IMR-90 (cell line): ENCODE results near the gene C7. TPM values are rescaled to one million over a fixed set of nuclear protein-coding genes. Genes with fewer than 3 reads are reported as not detected.

Experiments
- ATAC-seq: fragments of 200-7000 bp; cut with Tn5 transposase; 2 replicates; pipeline ENCODE4 v1.9.1; 2020; ENCODE audit warnings: low read depth, mild to moderate bottlenecking, moderate library complexity
- BruUV-seq: library from RNA; stranded (reverse); fragments of 400-500 nt; replicated peaks from 2 replicates; lab custom pipeline; 2021; lab: Mats Ljungman, UMichigan
- CTCF ChIA-PET: fragments of 300-600 bp; formaldehyde crosslinking; extraction: SDS; loops from one replicate; lab custom pipeline; 2021; ENCODE audit warnings: antibody characterized with exemption; lab: Yijun Ruan, JAX
- POLR2A ChIA-PET: fragments of 300-600 bp; sonication (Branson Sonifier 250); formaldehyde crosslinking; loops from one replicate; lab custom pipeline; 2022; ENCODE audit warnings: antibody characterized with exemption; ENCODE audit not compliant: unreplicated experiment; lab: Charles Lee
- DNase-seq: peaks from one replicate; pipeline ENCODE4 v3.0.0; 2013
- H2AFZ ChIP-seq: replicated peaks from 2 replicates; pipeline ENCODE3; 2013; ENCODE audit warnings: low read length, mild to moderate bottlenecking; ENCODE audit not compliant: poor library complexity
- H2AK5ac ChIP-seq: 2 replicates; pipeline ENCODE4 v1.6.1; 2013; ENCODE audit warnings: low read depth, low read length, inconsistent platforms
- H2AK9ac ChIP-seq: replicated peaks from 2 replicates; pipeline ENCODE3; 2013; ENCODE audit warnings: mild to moderate bottlenecking, low read depth, low read length, moderate library complexity; ENCODE audit not compliant: poor library complexity
- H2BK120ac ChIP-seq: 2 replicates; pipeline ENCODE4 v1.6.1; 2013; ENCODE audit warnings: low read depth, low read length, inconsistent platforms
- H2BK15ac ChIP-seq: 3 replicates; pipeline ENCODE4 v1.6.1; 2013; ENCODE audit warnings: low read depth, low read length, inconsistent platforms
- H2BK20ac ChIP-seq: 2 replicates; pipeline ENCODE4 v1.6.1; 2013; ENCODE audit warnings: low read depth, mild to moderate bottlenecking, inconsistent platforms, low read length, moderate library complexity
- H2BK5ac ChIP-seq: 2 replicates; pipeline ENCODE4 v1.6.1; 2013; ENCODE audit warnings: mild to moderate bottlenecking, low read depth, low read length, inconsistent platforms; ENCODE audit not compliant: poor library complexity, severe bottlenecking
- H3K14ac ChIP-seq: replicated peaks from 2 replicates; pipeline ENCODE4 v1.6.1; 2013; ENCODE audit warnings: low read depth, low read length, inconsistent platforms
- H3K18ac ChIP-seq: 2 replicates; pipeline ENCODE4 v1.6.1; 2013; ENCODE audit warnings: low read depth, low read length, control low read depth
- H3K23ac ChIP-seq: 2 replicates; pipeline ENCODE4 v1.6.1; 2013; ENCODE audit warnings: low read depth, low read length, inconsistent platforms
- H3K27ac ChIP-seq: 2 replicates; pipeline ENCODE4 v1.5.1; 2013; ENCODE audit warnings: mild to moderate bottlenecking, control low read depth, low read length; ENCODE audit not compliant: insufficient read depth
- H3K27me3 ChIP-seq: 2 replicates; pipeline ENCODE4 v1.6.1; 2013; ENCODE audit warnings: low read length; ENCODE audit not compliant: control insufficient read depth, insufficient read depth
- H3K36me3 ChIP-seq: 2 replicates; pipeline ENCODE4 v1.6.1; 2013; ENCODE audit warnings: low read length, mixed read lengths; ENCODE audit not compliant: control insufficient read depth, insufficient read depth
- H3K4ac ChIP-seq: 2 replicates; pipeline ENCODE4 v1.6.1; 2013; ENCODE audit warnings: low read depth, low read length, inconsistent platforms
- H3K4me1 ChIP-seq: 2 replicates; pipeline ENCODE4 v1.6.1; 2013; ENCODE audit warnings: low read length, mixed read lengths; ENCODE audit not compliant: control insufficient read depth, insufficient read depth
- H3K4me2 ChIP-seq: 2 replicates; pipeline ENCODE4 v1.6.1; 2013; ENCODE audit warnings: low read depth, mild to moderate bottlenecking, control low read depth, low read length, moderate library complexity
- H3K4me3 ChIP-seq: 2 replicates; pipeline ENCODE4 v1.5.1; 2013; ENCODE audit warnings: low read depth, mild to moderate bottlenecking, control low read depth, low read length, moderate library complexity; ENCODE audit not compliant: insufficient read depth
- H3K56ac ChIP-seq: 2 replicates; pipeline ENCODE4 v1.6.1; 2013; ENCODE audit warnings: low read length, inconsistent platforms; ENCODE audit not compliant: insufficient read depth; ENCODE audit errors: extremely low read depth
- H3K79me1 ChIP-seq, 2 experiments: 2 replicates each; pipeline ENCODE4 v1.6.1; 2013; ENCODE audit warnings: low read length in 2 of 2, inconsistent platforms in 1 of 2, low read depth in 1 of 2
- H3K9ac ChIP-seq: 2 replicates; pipeline ENCODE4 v1.6.1; 2013; ENCODE audit warnings: low read depth, low read length, control low read depth
- H3K9me1 ChIP-seq: 2 replicates; pipeline ENCODE4 v1.6.1; 2013; ENCODE audit warnings: low read length, inconsistent platforms; ENCODE audit not compliant: insufficient read depth
- H3K9me3 ChIP-seq: 2 replicates; pipeline ENCODE4 v1.6.1; 2013; ENCODE audit warnings: low read length; ENCODE audit not compliant: control insufficient read depth, insufficient read depth
- H4K20me1 ChIP-seq: 2 replicates; pipeline ENCODE4 v1.6.1; 2013; ENCODE audit warnings: low read length, inconsistent platforms; ENCODE audit not compliant: insufficient read depth
- H4K5ac ChIP-seq: 2 replicates; pipeline ENCODE4 v1.6.1; 2013; ENCODE audit warnings: mild to moderate bottlenecking, low read depth, low read length, control low read depth
- H4K8ac ChIP-seq, 2 experiments: 2 replicates each; pipeline ENCODE4 v1.6.1; 2013; ENCODE audit warnings: low read depth in 2 of 2, low read length in 2 of 2, control low read depth in 1 of 2, inconsistent platforms in 1 of 2
- H4K91ac ChIP-seq: 2 replicates; pipeline ENCODE4 v1.6.1; 2013; ENCODE audit warnings: low read depth, low read length, inconsistent platforms; ENCODE audit not compliant: insufficient read depth
- BHLHE40 ChIP-seq: fragments of 150-350 bp; IDR thresholded peaks from 2 replicates; pipeline ENCODE4 v1.6.1; 2016; ENCODE audit warnings: mild to moderate bottlenecking, low read depth, low read length
- CHD1 ChIP-seq: IDR thresholded peaks from 2 replicates; pipeline ENCODE4 v1.6.1; 2012; ENCODE audit warnings: low read depth, low read length, improper control_type of control experiment
- ELK1 ChIP-seq: fragments of 150-350 bp; IDR thresholded peaks from 2 replicates; pipeline ENCODE4 v1.6.1; 2016; ENCODE audit warnings: low read depth, mild to moderate bottlenecking, low read length, moderate library complexity, borderline replicate concordance
- FOS ChIP-seq: fragments of 150-350 bp; IDR thresholded peaks from 2 replicates; pipeline ENCODE4 v1.6.1; 2016; ENCODE audit warnings: low read depth, low read length
- MAFK ChIP-seq: IDR thresholded peaks from 2 replicates; pipeline ENCODE4 v1.6.1; 2012; ENCODE audit warnings: low read depth, low read length, improper control_type of control experiment
- MAZ ChIP-seq: IDR thresholded peaks from 2 replicates; pipeline ENCODE4 v1.6.1; 2012; ENCODE audit warnings: low read depth, mild to moderate bottlenecking, low read length, improper control_type of control experiment, moderate library complexity, borderline replicate concordance
- MXI1 ChIP-seq: IDR thresholded peaks from 2 replicates; pipeline ENCODE4 v1.6.1; 2012; ENCODE audit warnings: low read depth, mild to moderate bottlenecking, low read length, moderate library complexity, borderline replicate concordance
- NFE2L2 ChIP-seq: fragments of 150-350 bp; IDR thresholded peaks from 2 replicates; pipeline ENCODE4 v1.6.1; 2016; ENCODE audit warnings: low read depth, mild to moderate bottlenecking, low read length
- POLR2A ChIP-seq: IDR thresholded peaks from 2 replicates; pipeline ENCODE4 v1.6.1; 2012; ENCODE audit warnings: mild to moderate bottlenecking, low read depth, low read length
- RAD21 ChIP-seq: IDR thresholded peaks from 2 replicates; pipeline ENCODE4 v1.6.1; 2012; ENCODE audit warnings: low read length, improper control_type of control experiment
- RFX5 ChIP-seq: IDR thresholded peaks from 2 replicates; pipeline ENCODE4 v1.8.0; 2012; ENCODE audit warnings: low read depth, mild to moderate bottlenecking, low read length, moderate library complexity
- SMC3 ChIP-seq: fragments of 150-350 bp; IDR thresholded peaks from 2 replicates; pipeline ENCODE4 v1.6.1; 2016; ENCODE audit warnings: low read depth, mild to moderate bottlenecking, antibody characterized with exemption, low read length, moderate library complexity
- WGBS, 2 experiments: methylation state at CpG; one replicate each; pipeline versions ENCODE4 v1.1.5 to v1.1.7; 2013; ENCODE audit warnings: missing lambda C conversion rate in 2 of 2; ENCODE audit not compliant: insufficient read length in 1 of 2; ENCODE audit errors: extremely low coverage in 2 of 2; 5-methylcytosine and 5-hydroxymethylcytosine counted together
- dilution Hi-C: fragments of 300-500 bp; cut with HindIII; formaldehyde crosslinking; loops from one replicate; pipeline ENCODE4 v1.14.3; 2018; ENCODE audit warnings: low sequenced_read_pairs; ENCODE audit not compliant: unreplicated experiment
- in situ Hi-C: fragments of 300-500 bp; cut with MboI; formaldehyde crosslinking; loops from 3 replicates; pipeline ENCODE4 v1.14.3; 2019; ENCODE audit warnings: low sequenced_read_pairs, inconsistent platforms, mixed read lengths
- intact Hi-C: fragments of 100-400 bp; cut with micrococcal nuclease; formaldehyde crosslinking; loops from 2 replicates; pipeline ENCODE4 v1.10.0; 2022
- polyA plus RNA-seq, 3 experiments: library from polyadenylated mRNA; depleted of rRNA; stranded (reverse); fragments of >200 nt; gene quantifications; 2 replicates each; pipeline ENCODE4 v1.2.3, GENCODE V29; 2012; ENCODE audit warnings: low replicate concordance in 1 of 3
- total RNA-seq: library from RNA; depleted of rRNA; stranded (reverse); fragments of >200 nt; gene quantifications from 2 replicates; pipeline ENCODE4 v1.2.3, GENCODE V29; 2012
- TF ChIP-seq, protein P1 (sequence below): conservative IDR thresholded peaks from 2 replicates; pipeline ENCODE4 v1.5.1; 2012; ENCODE audit warnings: mild to moderate bottlenecking, low read depth, low read length, improper control_type of control experiment
- TF ChIP-seq, protein P2 (sequence below): fragments of 150-350 bp; IDR thresholded peaks from 2 replicates; pipeline ENCODE4 v1.6.1; 2017; ENCODE audit warnings: mild to moderate bottlenecking, antibody characterized with exemption, low read length, low read depth

The C7 gene
- total and polyA plus RNA-seq, 2 of the 4 experiments (the other 2 are of a cell fraction) = 0.54 to 1.8 TPM

- Histone ChIP-seq H3K4me3 (no peak overlapping the region), H2AFZ (no peak overlapping the region), H3K4ac (peak overlapping the region; percentile 91), H3K27me3 (no peaks in the 10 kb centered on the region), H3K23ac (no peak overlapping the region), H3K56ac (peak overlapping the region; percentile 31; the same call in 1 of the 2 replicates), H3K18ac (peak overlapping the region; percentile 95), H2AK5ac (peak overlapping the region; percentile 84; the same call in 1 of the 2 replicates), H4K20me1 (no peaks in the 10 kb centered on the region), H3K9me1 (no peaks in the 10 kb centered on the region; the same call in 1 of the 2 replicates), H2AK9ac (no peak overlapping the region), H2BK5ac (peak overlapping the region; percentile 69), H3K9ac (no peak overlapping the region), H3K36me3 (no peaks in the 10 kb centered on the region), H4K91ac (peak overlapping the region; percentile 88), H4K8ac (peak overlapping the region; percentile 34 to 92), H4K5ac (peak overlapping the region; percentile 95), H2BK120ac (peak overlapping the region; percentile 91), H3K14ac (peak overlapping the region; percentile 3; the same call in 1 of the 2 replicates), H3K4me1 (peaks cover 7% of the 10 kb centered on the region; the same call in 1 of the 2 replicates), H3K79me1 (no peaks in the 10 kb centered on the region), H3K27ac (no peak overlapping the region), H2BK20ac (peak overlapping the region; percentile 73), H2BK15ac (peak overlapping the region; percentile 56; the same call in 2 of the 3 replicates), H3K9me3 (no peaks in the 10 kb centered on the region), H3K4me2 (no peak overlapping the region)
- no peak for TF ChIP-seq MXI1
- TF ChIP-seq MAZ = no peak
- no peak for TF ChIP-seq MAFK
- TF ChIP-seq FOS = no peak
- no peak for TF ChIP-seq BHLHE40
- TF ChIP-seq ELK1 = no peak
- TF ChIP-seq NFE2L2 = no peak
- TF ChIP-seq, protein P1, sequence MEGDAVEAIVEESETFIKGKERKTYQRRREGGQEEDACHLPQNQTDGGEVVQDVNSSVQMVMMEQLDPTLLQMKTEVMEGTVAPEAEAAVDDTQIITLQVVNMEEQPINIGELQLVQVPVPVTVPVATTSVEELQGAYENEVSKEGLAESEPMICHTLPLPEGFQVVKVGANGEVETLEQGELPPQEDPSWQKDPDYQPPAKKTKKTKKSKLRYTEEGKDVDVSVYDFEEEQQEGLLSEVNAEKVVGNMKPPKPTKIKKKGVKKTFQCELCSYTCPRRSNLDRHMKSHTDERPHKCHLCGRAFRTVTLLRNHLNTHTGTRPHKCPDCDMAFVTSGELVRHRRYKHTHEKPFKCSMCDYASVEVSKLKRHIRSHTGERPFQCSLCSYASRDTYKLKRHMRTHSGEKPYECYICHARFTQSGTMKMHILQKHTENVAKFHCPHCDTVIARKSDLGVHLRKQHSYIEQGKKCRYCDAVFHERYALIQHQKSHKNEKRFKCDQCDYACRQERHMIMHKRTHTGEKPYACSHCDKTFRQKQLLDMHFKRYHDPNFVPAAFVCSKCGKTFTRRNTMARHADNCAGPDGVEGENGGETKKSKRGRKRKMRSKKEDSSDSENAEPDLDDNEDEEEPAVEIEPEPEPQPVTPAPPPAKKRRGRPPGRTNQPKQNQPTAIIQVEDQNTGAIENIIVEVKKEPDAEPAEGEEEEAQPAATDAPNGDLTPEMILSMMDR = no peak
- TF ChIP-seq POLR2A = no peak
- no peak for TF ChIP-seq CHD1
- no peak for TF ChIP-seq RAD21
- no peak for TF ChIP-seq RFX5
- no peak for TF ChIP-seq SMC3
- TF ChIP-seq, protein P2, sequence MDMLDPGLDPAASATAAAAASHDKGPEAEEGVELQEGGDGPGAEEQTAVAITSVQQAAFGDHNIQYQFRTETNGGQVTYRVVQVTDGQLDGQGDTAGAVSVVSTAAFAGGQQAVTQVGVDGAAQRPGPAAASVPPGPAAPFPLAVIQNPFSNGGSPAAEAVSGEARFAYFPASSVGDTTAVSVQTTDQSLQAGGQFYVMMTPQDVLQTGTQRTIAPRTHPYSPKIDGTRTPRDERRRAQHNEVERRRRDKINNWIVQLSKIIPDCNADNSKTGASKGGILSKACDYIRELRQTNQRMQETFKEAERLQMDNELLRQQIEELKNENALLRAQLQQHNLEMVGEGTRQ = no peak
- no peak for ATAC-seq
- in situ Hi-C loops = loop anchor here (10.0 to 25.0 kb wide), 3 partner anchors 440 to 930 kb away; no protein-coding TSS in a partner anchor
- ChIA-PET CTCF (interaction anchor here (0.6 to 1.9 kb wide), 23 partner anchors 9 to 803 kb away, joined by 3 to 15 read pairs (median 4); no protein-coding TSS in a partner anchor), POLR2A (no interaction called here)
- intact Hi-C loops = loop anchor here (1.0 to 10.0 kb wide), 9 partner anchors 212 to 938 kb away; no protein-coding TSS in a partner anchor
- 33% methylated on average over 1 of the region's 2 CpGs; no CpG with 5 or more reads in 1 of the 2 experiments for WGBS, 2 experiments
- BruUV-seq = no TSS peak
- no peak for DNase-seq
- dilution Hi-C loops = no loop called here
Observed at GRCh38 chr5:40904994-40905306, 4.3 kb upstream of the C7 start.
